HCT116 (cell line): ENCODE measurements around the gene PIP5K1A. TPM values are rescaled to one million over a fixed set of nuclear protein-coding genes. Genes with fewer than 3 reads are reported as not detected.

Source experiments
- ATAC-seq: fragments of 200-7000 bp; cut with Tn5 transposase; 2 replicates; pipeline ENCODE4 v1.9.1; 2020; ENCODE audit warnings: mild to moderate bottlenecking, moderate library complexity
- BruUV-seq: library from RNA; stranded (reverse); fragments of 400-500 nt; replicated peaks from 2 replicates; lab custom pipeline; 2021; lab: Mats Ljungman, UMichigan
- CTCF ChIA-PET: fragments of 300-600 bp; sonication (Branson Sonifier 250); formaldehyde crosslinking; loops from one replicate; lab custom pipeline; 2021; ENCODE audit warnings: antibody characterized with exemption; lab: Charles Lee
- POLR2A ChIA-PET: fragments of 300-600, 350-600 bp; sonication (Branson Sonifier 250); formaldehyde crosslinking; loops from one replicate; lab custom pipeline; 2021; ENCODE audit warnings: antibody characterized with exemption; lab: Charles Lee
- RAD21 ChIA-PET, 2 experiments: fragments of 300-600 bp; sonication (Branson Sonifier 250); formaldehyde crosslinking; loops; one replicate each; lab custom pipeline; 2023; ENCODE audit warnings: low total read pairs in 2 of 2; ENCODE audit not compliant: uncharacterized antibody in 2 of 2, unreplicated experiment in 2 of 2, low non-redundant PET in 1 of 2; lab: Charles Lee
- DNase-seq: peaks from one replicate; pipeline ENCODE4 v3.0.0-alpha.2; 2010; ENCODE audit warnings: low read depth, low spot score
- H2AFZ ChIP-seq: fragments of 200-600 bp; shearing (Covaris generic), sonication (generic); 2 replicates; pipeline ENCODE4 v1.6.1; 2017; ENCODE audit warnings: low read depth, mixed run types, mixed read lengths, antibody characterized with exemption, low read length; ENCODE audit not compliant: poor library complexity, severe bottlenecking
- H3K27ac ChIP-seq: 2 replicates; pipeline ENCODE4 v1.5.1; 2012; ENCODE audit warnings: low read depth, low read length
- H3K27me3 ChIP-seq: fragments of 200-600 bp; sonication (generic); 2 replicates; pipeline ENCODE4 v1.6.1; 2016; ENCODE audit warnings: mixed run types, low read length, mixed read lengths; ENCODE audit not compliant: insufficient read depth
- H3K36me3 ChIP-seq, 2 experiments: fragments of 200-500 bp in 1 of 2; fragments of 200-600 bp in 1 of 2; sonication (Bioruptor generic) in 1 of 2; sonication (generic) in 1 of 2; 2 replicates each; pipeline versions ENCODE4 v1.5.1 to v1.6.1; 2014 to 2016; ENCODE audit warnings: low read length in 2 of 2, inconsistent platforms in 1 of 2, mixed read lengths in 1 of 2, mixed run types in 1 of 2; ENCODE audit not compliant: insufficient read depth in 2 of 2, control insufficient read depth in 1 of 2
- H3K4me1 ChIP-seq, 2 experiments: fragments of 200-600 bp in 1 of 2; sonication (generic) in 1 of 2; 2 replicates each; pipeline versions ENCODE4 v1.5.1 to v1.6.1; 2012 to 2017; ENCODE audit warnings: low read length in 2 of 2, inconsistent platforms in 1 of 2, mild to moderate bottlenecking in 1 of 2, mixed read lengths in 1 of 2, mixed run types in 1 of 2, moderate library complexity in 1 of 2; ENCODE audit not compliant: insufficient read depth in 2 of 2, control insufficient read depth in 1 of 2
- H3K4me2 ChIP-seq: fragments of 200-600 bp; sonication (generic); 2 replicates; pipeline ENCODE4 v1.6.1; 2017; ENCODE audit warnings: mixed run types, low read length, mixed read lengths
- H3K4me3 ChIP-seq, 2 experiments: fragments of 200-600 bp in 1 of 2; sonication (generic) in 1 of 2; replicated peaks in 1 of 2; 2 replicates each; pipeline ENCODE4 v1.5.1; 2011 to 2016; ENCODE audit warnings: low read length in 2 of 2, control low read depth in 1 of 2, low read depth in 1 of 2, mild to moderate bottlenecking in 1 of 2, mixed read lengths in 1 of 2, mixed run types in 1 of 2
- H3K79me2 ChIP-seq: fragments of 200-600 bp; sonication (generic); 2 replicates; pipeline ENCODE4 v1.6.1; 2017; ENCODE audit warnings: mild to moderate bottlenecking, mixed run types, low read length, moderate library complexity, mixed read lengths; ENCODE audit not compliant: insufficient read depth
- H3K9ac ChIP-seq: fragments of 200-600 bp; sonication (generic); 2 replicates; pipeline ENCODE4 v1.6.1; 2016; ENCODE audit warnings: low read length, mixed read lengths
- H3K9me2 ChIP-seq: fragments of 200-600 bp; sonication (generic), shearing (Covaris generic); 2 replicates; pipeline ENCODE4 v1.6.1; 2017; ENCODE audit warnings: mixed run types, mild to moderate bottlenecking, moderate library complexity; ENCODE audit not compliant: insufficient read depth
- H3K9me3 ChIP-seq, 2 experiments: fragments of 200-500 bp in 1 of 2; fragments of 200-600 bp in 1 of 2; sonication (Bioruptor generic) in 1 of 2; sonication (generic) in 1 of 2; 2 replicates each; pipeline ENCODE4 v1.6.1; 2014 to 2017; ENCODE audit warnings: low read length in 2 of 2, mixed read lengths in 2 of 2, inconsistent platforms in 1 of 2, low read depth in 1 of 2, mild to moderate bottlenecking in 1 of 2, mixed run types in 1 of 2, moderate library complexity in 1 of 2; ENCODE audit not compliant: control insufficient read depth in 1 of 2, insufficient read depth in 1 of 2
- H4K20me1 ChIP-seq: fragments of 200-600 bp; sonication (generic), shearing (Covaris generic); 2 replicates; pipeline ENCODE4 v1.6.1; 2017; ENCODE audit warnings: mixed run types, mild to moderate bottlenecking, moderate library complexity; ENCODE audit not compliant: insufficient read depth
- EGR1 ChIP-seq: IDR thresholded peaks from 2 replicates; pipeline ENCODE4 v1.6.1; 2012; ENCODE audit warnings: low read depth
- EZH2phosphoT487 ChIP-seq: fragments of 200-600 bp; IDR thresholded peaks from 2 replicates; pipeline ENCODE4 v1.6.1; 2018; ENCODE audit warnings: antibody characterized with exemption, borderline replicate concordance
- FOSL1 ChIP-seq: IDR thresholded peaks from 2 replicates; pipeline ENCODE4 v1.6.1; 2012; ENCODE audit warnings: low read depth
- JUND ChIP-seq: IDR thresholded peaks from 2 replicates; pipeline ENCODE4 v1.6.1; 2012
- MAX ChIP-seq: IDR thresholded peaks from 2 replicates; pipeline ENCODE4 v1.6.1; 2012
- POLR2A ChIP-seq: IDR thresholded peaks from 2 replicates; pipeline ENCODE4 v1.7.0; 2011; ENCODE audit warnings: borderline replicate concordance; ENCODE audit not compliant: insufficient read depth, insufficient read length; ENCODE audit errors: extremely low read depth
- SIN3A ChIP-seq: IDR thresholded peaks from 2 replicates; pipeline ENCODE4 v1.6.1; 2012; ENCODE audit warnings: low read depth
- SP1 ChIP-seq: IDR thresholded peaks from 2 replicates; pipeline ENCODE4 v1.6.1; 2012; ENCODE audit warnings: low read depth
- SRF ChIP-seq: IDR thresholded peaks from 2 replicates; pipeline ENCODE4 v1.6.1; 2012; ENCODE audit warnings: low read depth
- TCF7L2 ChIP-seq: IDR thresholded peaks from 2 replicates; pipeline ENCODE4 v1.7.0; 2011; ENCODE audit warnings: borderline replicate concordance, inconsistent platforms; ENCODE audit not compliant: insufficient read depth, insufficient read length; ENCODE audit errors: extremely low read depth
- YY1 ChIP-seq: IDR thresholded peaks from 2 replicates; pipeline ENCODE4 v1.6.1; 2011; ENCODE audit warnings: low read length, low read depth, moderate library complexity, mild to moderate bottlenecking; ENCODE audit not compliant: insufficient replicate concordance; ENCODE audit errors: extremely low read depth
- ZBTB33 ChIP-seq: IDR thresholded peaks from 2 replicates; pipeline ENCODE4 v1.6.1; 2011; ENCODE audit warnings: mild to moderate bottlenecking, low read length, moderate library complexity; ENCODE audit not compliant: insufficient replicate concordance; ENCODE audit errors: extremely low read depth
- ZFX ChIP-seq: fragments of 450-650 bp; IDR thresholded peaks from 2 replicates; pipeline ENCODE4 v1.6.1; 2017
- intact Hi-C: fragments of 100-400 bp; cut with micrococcal nuclease; formaldehyde crosslinking; loops from 2 replicates; pipeline ENCODE4 v1.10.0; 2022
- total RNA-seq: library from RNA; stranded (reverse); gene quantifications from one replicate; pipeline ENCODE4 v1.2.1, GENCODE V29; 2021; ENCODE audit not compliant: unreplicated experiment

The PIP5K1A gene
- total RNA-seq, 1 experiment from 2014 or later = 75.4 TPM

GRCh38 chr1:151238467-151238739 lies 40.1 kb downstream of the PIP5K1A start (continued):
- no peak for TF ChIP-seq EGR1
- no peak for TF ChIP-seq MAX
- TF ChIP-seq YY1 = no peak

GRCh38 chr1:151242442-151242841 lies 44.1 kb downstream of the PIP5K1A start:
- ATAC-seq = no peak
- Histone ChIP-seq H3K4me3 (no peak overlapping the region), H3K36me3 (peaks cover 63 to 87% of the 10 kb centered on the region in 2 experiments), H3K9me3 (no peaks in the 10 kb centered on the region), H3K79me2 (peaks cover 5% of the 10 kb centered on the region; the same call in 1 of the 2 replicates), H3K9me2 (no peaks in the 10 kb centered on the region), H3K4me2 (no peak overlapping the region), H3K9ac (no peak overlapping the region), H3K27me3 (no peaks in the 10 kb centered on the region), H3K4me1 (no peaks in the 10 kb centered on the region), H2AFZ (no peak overlapping the region), H4K20me1 (no peaks in the 10 kb centered on the region), H3K27ac (no peak overlapping the region)
- CTCF ChIA-PET = interaction anchor here (1.7 kb wide), 1 partner anchor 10 kb away, joined by 5 read pairs; no protein-coding TSS in a partner anchor
- no peak for DNase-seq
- no peak for TF ChIP-seq JUND
- no peak for TF ChIP-seq SP1
- no peak for TF ChIP-seq SIN3A
- no peak for TF ChIP-seq SRF
- intact Hi-C loops = loop anchor here (10.0 kb wide), 1 partner anchor 218 kb away; no protein-coding TSS in a partner anchor
- POLR2A ChIA-PET = no interaction called here
- RAD21 ChIA-PET = no interaction called here
- BruUV-seq = no TSS peak

- no peak for DNase-seq
- no TSS peak for BruUV-seq
- no peaks in the 10 kb centered on the region for H3K27me3 ChIP-seq
- RAD21 ChIA-PET = no interaction called here
- POLR2A ChIA-PET = no interaction called here
- no peaks in the 10 kb centered on the region for H3K9me2 ChIP-seq
- peaks cover 5% of the 10 kb centered on the region; the same call in 1 of the 2 replicates for H3K79me2 ChIP-seq
- CTCF ChIA-PET = no interaction called here
- no peak overlapping the region for H3K27ac ChIP-seq
- no peak overlapping the region for H3K9ac ChIP-seq
- no peaks in the 10 kb centered on the region for H4K20me1 ChIP-seq
- H3K9me3 ChIP-seq = no peaks in the 10 kb centered on the region
- H3K4me3 ChIP-seq = no peak overlapping the region
- no peak for TF ChIP-seq SP1
- TF ChIP-seq ZBTB33 = no peak
- TF ChIP-seq TCF7L2 = no peak
- TF ChIP-seq EGR1 = no peak
- no peak for TF ChIP-seq EZH2phosphoT487
- TF ChIP-seq SRF = no peak
- no peak for TF ChIP-seq ZFX
- TF ChIP-seq YY1 = no peak
- no peak for TF ChIP-seq POLR2A
- TF ChIP-seq FOSL1 = no peak
- H3K4me2 ChIP-seq = no peak overlapping the region
- H2AFZ ChIP-seq = no peak overlapping the region
- intact Hi-C loops = loop anchor here (10.0 kb wide), 1 partner anchor 219 kb away; no protein-coding TSS in a partner anchor
- peaks cover 63 to 80% of the 10 kb centered on the region in 2 experiments for H3K36me3 ChIP-seq
- ATAC-seq = no peak
- H3K4me1 ChIP-seq = no peaks in the 10 kb centered on the region
Measured at GRCh38 chr1:151243683-151244216, 45.4 kb downstream of the PIP5K1A start.
